WERI-Rb-1 (cell line): ENCODE measurements around the gene SLC12A3.

Experiments used
- DNase-seq: peaks from one replicate; pipeline ENCODE4 v3.0.0-alpha.2; 2020
- H3K27ac ChIP-seq: fragments of 250-450 bp; sonication (Bioruptor Pico); 2 replicates; pipeline ENCODE4 v1.5.1; 2020; ENCODE audit warnings: mild to moderate bottlenecking, moderate library complexity
- H3K27me3 ChIP-seq: fragments of 250-450 bp; sonication (Bioruptor Pico); 2 replicates; pipeline ENCODE4 v1.5.1; 2021; ENCODE audit warnings: mild to moderate bottlenecking, low read depth, moderate library complexity; ENCODE audit not compliant: insufficient read depth, severe bottlenecking
- H3K36me3 ChIP-seq: fragments of 250-450 bp; sonication (Bioruptor Pico); 2 replicates; pipeline ENCODE4 v1.5.1; 2020; ENCODE audit warnings: mild to moderate bottlenecking, moderate library complexity
- H3K4me3 ChIP-seq: 2 replicates; pipeline ENCODE4 v1.5.1; 2011; ENCODE audit warnings: low read depth, mild to moderate bottlenecking, control low read depth, low read length
- H3K9me3 ChIP-seq: fragments of 250-450 bp; sonication (Bioruptor Pico); 2 replicates; pipeline ENCODE4 v1.5.1; 2021; ENCODE audit warnings: mild to moderate bottlenecking, moderate library complexity; ENCODE audit not compliant: severe bottlenecking
- TF ChIP-seq, protein P1 (sequence below): IDR thresholded peaks from 2 replicates; pipeline ENCODE4 v1.5.1; 2011; ENCODE audit warnings: low read depth, mild to moderate bottlenecking, control low read depth, inconsistent platforms, low read length

Gene SLC12A3

GRCh38 chr16:56950881-56951771 is 86.1 kb downstream of the SLC12A3 start:
- Histone ChIP-seq H3K36me3 (no peaks in the 10 kb centered on the region), H3K27ac (no peak overlapping the region), H3K27me3 (no peaks in the 10 kb centered on the region), H3K9me3 (no peaks in the 10 kb centered on the region), H3K4me3 (no peak overlapping the region)
- peak; percentile 78 for DNase-seq
- TF ChIP-seq, protein P1, sequence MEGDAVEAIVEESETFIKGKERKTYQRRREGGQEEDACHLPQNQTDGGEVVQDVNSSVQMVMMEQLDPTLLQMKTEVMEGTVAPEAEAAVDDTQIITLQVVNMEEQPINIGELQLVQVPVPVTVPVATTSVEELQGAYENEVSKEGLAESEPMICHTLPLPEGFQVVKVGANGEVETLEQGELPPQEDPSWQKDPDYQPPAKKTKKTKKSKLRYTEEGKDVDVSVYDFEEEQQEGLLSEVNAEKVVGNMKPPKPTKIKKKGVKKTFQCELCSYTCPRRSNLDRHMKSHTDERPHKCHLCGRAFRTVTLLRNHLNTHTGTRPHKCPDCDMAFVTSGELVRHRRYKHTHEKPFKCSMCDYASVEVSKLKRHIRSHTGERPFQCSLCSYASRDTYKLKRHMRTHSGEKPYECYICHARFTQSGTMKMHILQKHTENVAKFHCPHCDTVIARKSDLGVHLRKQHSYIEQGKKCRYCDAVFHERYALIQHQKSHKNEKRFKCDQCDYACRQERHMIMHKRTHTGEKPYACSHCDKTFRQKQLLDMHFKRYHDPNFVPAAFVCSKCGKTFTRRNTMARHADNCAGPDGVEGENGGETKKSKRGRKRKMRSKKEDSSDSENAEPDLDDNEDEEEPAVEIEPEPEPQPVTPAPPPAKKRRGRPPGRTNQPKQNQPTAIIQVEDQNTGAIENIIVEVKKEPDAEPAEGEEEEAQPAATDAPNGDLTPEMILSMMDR, result peak; percentile 92

DNA sequence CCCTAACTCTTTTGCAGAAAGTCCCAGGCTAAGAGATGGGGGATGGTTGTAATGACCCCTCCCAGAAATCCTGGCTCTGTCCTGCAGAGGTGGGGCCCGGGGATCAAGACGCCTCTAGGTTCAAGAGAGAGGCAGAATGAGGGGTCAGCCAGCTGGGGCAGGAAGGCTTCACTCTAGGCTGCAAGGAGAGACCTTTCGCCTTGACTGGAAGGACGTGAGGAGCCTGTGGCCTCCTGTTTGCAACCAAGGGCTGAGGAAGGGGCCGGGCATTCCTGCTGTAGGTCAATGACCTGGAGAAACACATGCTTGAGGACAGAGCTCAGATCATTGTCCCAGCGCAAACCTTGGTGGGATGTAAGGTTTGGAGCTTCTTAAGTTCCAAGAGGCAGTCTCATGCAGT is 88.0 kb downstream of the SLC12A3 start:
- H3K4me3 ChIP-seq, result no peak overlapping the region
- no peak for DNase-seq
- no peaks in the 10 kb centered on the region for H3K9me3 ChIP-seq
- TF ChIP-seq, protein P1, result no peak
- no peak overlapping the region for H3K27ac ChIP-seq
- H3K36me3 ChIP-seq, result no peaks in the 10 kb centered on the region
- H3K27me3 ChIP-seq, result no peaks in the 10 kb centered on the region

DNA sequence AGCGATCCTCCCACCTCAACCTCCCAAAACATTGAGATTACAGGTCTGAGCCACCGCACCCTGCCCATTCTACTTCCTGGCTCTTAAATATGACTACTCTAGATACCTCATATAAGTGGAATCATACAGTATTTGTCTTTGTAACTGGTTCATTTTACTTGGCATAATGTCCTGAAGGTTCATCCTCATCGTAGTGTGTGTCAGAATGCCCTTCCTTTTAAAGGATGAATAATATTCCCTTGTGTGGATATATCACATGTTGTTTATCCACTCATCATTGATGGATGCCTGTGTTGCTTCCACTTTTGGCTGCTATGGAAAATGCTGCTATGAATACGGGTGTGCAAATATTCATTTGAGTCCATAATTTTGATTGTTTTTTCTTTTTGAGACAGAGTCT is 91.1 kb downstream of the SLC12A3 start:
- Histone ChIP-seq H3K9me3 (no peaks in the 10 kb centered on the region), H3K27me3 (no peaks in the 10 kb centered on the region), H3K4me3 (no peak overlapping the region), H3K36me3 (no peaks in the 10 kb centered on the region), H3K27ac (no peak overlapping the region)
- no peak for DNase-seq
- TF ChIP-seq, protein P1, result no peak

DNA sequence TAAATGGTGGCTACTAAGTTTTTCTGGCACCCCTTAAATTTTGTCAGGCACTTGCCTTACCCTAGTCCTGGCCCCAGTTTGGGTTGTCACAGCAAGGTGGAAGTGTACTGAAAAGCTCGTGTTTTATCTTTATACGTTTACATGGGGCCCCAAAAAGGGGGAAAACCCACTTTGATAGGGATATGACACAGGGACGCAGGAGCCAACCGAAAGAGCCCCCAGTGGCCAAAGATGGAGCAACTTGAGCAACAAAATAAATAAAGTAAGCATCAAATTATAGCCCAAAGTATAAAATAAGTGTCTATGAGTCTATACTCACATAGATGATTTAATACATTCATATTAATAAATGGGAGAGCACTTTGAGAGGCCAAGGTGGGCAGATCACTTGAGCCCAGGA is 91.7 kb downstream of the SLC12A3 start:
- H3K36me3 ChIP-seq, result no peaks in the 10 kb centered on the region
- no peak overlapping the region for H3K4me3 ChIP-seq
- H3K9me3 ChIP-seq, result no peaks in the 10 kb centered on the region
- no peaks in the 10 kb centered on the region for H3K27me3 ChIP-seq
- DNase-seq, result no peak
- no peak overlapping the region for H3K27ac ChIP-seq
- TF ChIP-seq, protein P1, result no peak

DNA sequence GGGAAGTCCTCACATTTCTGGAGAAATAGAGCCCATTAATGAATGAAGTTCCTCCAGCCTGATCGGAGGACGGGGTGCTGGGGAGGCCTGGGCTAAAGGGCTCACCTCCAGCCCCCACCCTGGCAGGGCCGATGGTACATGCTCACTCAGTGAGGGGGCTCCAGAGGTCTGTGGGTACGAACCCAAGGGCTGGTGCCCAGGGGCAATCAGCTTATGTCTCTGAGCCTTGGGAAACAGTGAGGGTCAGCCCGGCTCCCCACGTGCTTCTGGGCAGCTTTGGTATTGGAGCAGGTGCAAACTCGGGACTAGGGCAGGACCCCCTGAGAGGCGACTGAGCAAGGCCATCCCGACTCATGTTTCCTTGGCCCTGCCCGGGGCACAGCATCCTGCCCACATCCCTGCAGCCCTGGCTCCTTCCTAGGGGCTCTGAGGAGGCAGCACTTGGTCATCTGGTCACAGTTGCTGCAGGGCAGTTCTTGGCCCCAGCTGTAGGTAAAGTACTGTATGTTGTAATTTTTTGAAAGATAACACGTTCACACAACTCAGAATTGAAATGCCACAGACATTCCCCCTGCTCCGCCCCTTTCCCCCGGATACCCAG is 95.8 kb downstream of the SLC12A3 start:
- Histone ChIP-seq H3K4me3 (no peak overlapping the region), H3K9me3 (no peaks in the 10 kb centered on the region), H3K27ac (no peak overlapping the region), H3K36me3 (no peaks in the 10 kb centered on the region), H3K27me3 (no peaks in the 10 kb centered on the region)
- TF ChIP-seq, protein P1, result no peak
- DNase-seq, result no peak
